HEK293 (cell line): Measurements from ENCODE around the gene DDN.

ENCODE experiments used
- CTCF ChIA-PET: fragments of 350-600 bp; formaldehyde crosslinking; extraction: SDS; loops from one replicate; lab custom pipeline; 2021; ENCODE audit warnings: antibody characterized with exemption; lab: Yijun Ruan, JAX
- POLR2A ChIA-PET: fragments of 300-600 bp; formaldehyde crosslinking; extraction: SDS; loops from one replicate; lab custom pipeline; 2020; ENCODE audit warnings: antibody characterized with exemption, inconsistent platforms; lab: Yijun Ruan, JAX
- H3K27ac ChIP-seq: fragments of 200-500 bp; sonication (Bioruptor generic); 2 replicates; pipeline ENCODE4 v1.5.1; 2014; ENCODE audit warnings: low read depth, low read length, control low read depth, inconsistent platforms; ENCODE audit errors: extremely low read depth
- H3K36me3 ChIP-seq, 2 experiments: fragments of 200-500 bp in 1 of 2; sonication (Bioruptor generic) in 1 of 2; 1 replicate in 1 of 2; 2 replicates in 1 of 2; pipeline ENCODE4 v1.5.1; 2014 to 2017; ENCODE audit warnings: inconsistent platforms in 2 of 2, low read length in 2 of 2; ENCODE audit not compliant: control insufficient read depth in 2 of 2, insufficient read depth in 1 of 2
- H3K4me1 ChIP-seq: fragments of 200-500 bp; sonication (Bioruptor generic); 2 replicates; pipeline ENCODE4 v1.5.1; 2014; ENCODE audit warnings: mild to moderate bottlenecking, low read length, inconsistent platforms; ENCODE audit not compliant: control insufficient read depth, insufficient read depth
- H3K4me3 ChIP-seq: 2 replicates; pipeline ENCODE4 v1.5.1; 2011; ENCODE audit warnings: low read depth, mild to moderate bottlenecking, control low read depth, low read length, moderate library complexity
- H3K9me3 ChIP-seq: fragments of 200-500 bp; sonication (Bioruptor generic); 2 replicates; pipeline ENCODE4 v1.5.1; 2014; ENCODE audit warnings: low read depth, low read length, inconsistent platforms; ENCODE audit not compliant: control insufficient read depth, insufficient read depth
- CTCF ChIP-seq: fragments of 450-650 bp; formaldehyde crosslinking; IDR thresholded peaks from 2 replicates; pipeline ENCODE4 v1.5.1; 2016; ENCODE audit warnings: missing biosample characterization, missing genetic modification characterization
- HIC1 ChIP-seq: fragments of 450-650 bp; formaldehyde crosslinking; IDR thresholded peaks from 2 replicates; pipeline ENCODE4 v1.5.1; 2016; ENCODE audit warnings: missing biosample characterization, missing genetic modification characterization
- IKZF3 ChIP-seq: fragments of 450-650 bp; IDR thresholded peaks from 2 replicates; pipeline ENCODE4 v1.5.0; 2018; ENCODE audit warnings: missing biosample characterization, mild to moderate bottlenecking, missing genetic modification characterization, moderate library complexity
- PATZ1 ChIP-seq: fragments of 450-650 bp; formaldehyde crosslinking; IDR thresholded peaks from 2 replicates; pipeline ENCODE4 v1.5.1; 2016; ENCODE audit warnings: missing biosample characterization, missing genetic modification characterization
- PRDM1 ChIP-seq: fragments of 450-650 bp; formaldehyde crosslinking; IDR thresholded peaks from 2 replicates; pipeline ENCODE4; 2016; ENCODE audit warnings: missing biosample characterization, missing genetic modification characterization
- TRIM28 ChIP-seq: IDR thresholded peaks from 2 replicates; pipeline ENCODE4 v1.6.1; 2011; ENCODE audit warnings: low read length, control low read depth, borderline replicate concordance
- ZBTB20 ChIP-seq: fragments of 450-650 bp; formaldehyde crosslinking; IDR thresholded peaks from 2 replicates; pipeline ENCODE4 v1.5.1; 2016; ENCODE audit warnings: missing biosample characterization, missing genetic modification characterization
- ZNF16 ChIP-seq: fragments of 450-650 bp; formaldehyde crosslinking; IDR thresholded peaks from 2 replicates; pipeline ENCODE4 v1.5.1; 2016; ENCODE audit warnings: low read depth, missing biosample characterization, missing genetic modification characterization
- ZNF184 ChIP-seq: fragments of 450-650 bp; IDR thresholded peaks from 2 replicates; pipeline ENCODE4 v1.5.1; 2018; ENCODE audit warnings: missing biosample characterization, mild to moderate bottlenecking, missing genetic modification characterization
- ZNF366 ChIP-seq: fragments of 450-650 bp; formaldehyde crosslinking; conservative IDR thresholded peaks from 2 replicates; pipeline ENCODE4 v1.5.1; 2016; ENCODE audit warnings: missing biosample characterization, missing genetic modification characterization
- ZNF394 ChIP-seq: fragments of 450-650 bp; formaldehyde crosslinking; IDR thresholded peaks from 2 replicates; pipeline ENCODE4 v1.5.1; 2016; ENCODE audit warnings: missing biosample characterization, missing genetic modification characterization, mild to moderate bottlenecking, moderate library complexity, borderline replicate concordance
- ZNF398 ChIP-seq: fragments of 450-650 bp; formaldehyde crosslinking; IDR thresholded peaks from 2 replicates; pipeline ENCODE4 v1.5.1; 2017; ENCODE audit warnings: missing biosample characterization, missing genetic modification characterization
- ZNF423 ChIP-seq: fragments of 450-650 bp; formaldehyde crosslinking; IDR thresholded peaks from 2 replicates; pipeline ENCODE4 v1.5.1; 2016; ENCODE audit warnings: missing biosample characterization, missing genetic modification characterization
- ZNF488 ChIP-seq: fragments of 450-650 bp; formaldehyde crosslinking; IDR thresholded peaks from 2 replicates; pipeline ENCODE4 v1.5.1; 2016; ENCODE audit warnings: missing biosample characterization, missing genetic modification characterization
- ZXDB ChIP-seq: fragments of 450-650 bp; formaldehyde crosslinking; IDR thresholded peaks from 2 replicates; pipeline ENCODE4 v1.5.1; 2016; ENCODE audit warnings: missing biosample characterization, missing genetic modification characterization

Gene DDN

GRCh38 chr12:49021292-49021915 is 22.2 kb upstream of the DDN start:
- Histone ChIP-seq H3K4me1 (no peaks in the 10 kb centered on the region; the same call in 1 of the 2 replicates), H3K27ac (no peak overlapping the region), H3K4me3 (no peak overlapping the region), H3K36me3 (peaks cover 8 to 56% of the 10 kb centered on the region in 2 experiments)
- ChIA-PET POLR2A (interaction anchor here (0.6 to 1.0 kb wide), 2 partner anchors 9 to 120 kb away, joined by 3 read pairs; no protein-coding TSS in a partner anchor), CTCF (interaction anchor here (0.6 to 2.6 kb wide), 3 partner anchors 22 to 83 kb away, joined by 3 to 11 read pairs (median 4); no protein-coding TSS in a partner anchor)
- TF ChIP-seq ZXDB (tag by site-specific recombination) (no peak), ZNF488 (no peak), TRIM28 (no peak), ZNF16 (tag by site-specific recombination) (no peak), ZNF394 (no peak), ZNF423 (tag by site-specific recombination) (no peak), ZNF366 (tag by site-specific recombination) (no peak), CTCF (tag by site-specific recombination) (no peak), ZNF184 (no peak)
- TF ChIP-seq, all 188 proteins: peak for 0
- H3K9me3 ChIP-seq, result no peaks in the 10 kb centered on the region

GRCh38 chr12:49020441-49020840 is 21.3 kb upstream of the DDN start:
- POLR2A ChIA-PET, result interaction anchor here (0.6 to 1.2 kb wide), 6 partner anchors 10 to 1065 kb away, joined by 3 to 6 read pairs (median 3); no protein-coding TSS in a partner anchor
- CTCF ChIA-PET, result interaction anchor here (0.7 to 2.6 kb wide), 9 partner anchors 8 to 277 kb away, joined by 3 to 14 read pairs (median 5); no protein-coding TSS in a partner anchor
- H3K9me3 ChIP-seq, result no peaks in the 10 kb centered on the region

GRCh38 chr12:49019443-49020324 is 20.5 kb upstream of the DDN start:
- ChIA-PET CTCF (interaction anchor here (0.6 to 2.6 kb wide), 14 partner anchors 9 to 277 kb away, joined by 3 to 14 read pairs (median 4); no protein-coding TSS in a partner anchor), POLR2A (interaction anchor here (0.6 to 1.2 kb wide), 8 partner anchors 17 to 1066 kb away, joined by 3 to 6 read pairs (median 4); partner anchors contain the start of gene LMBR1L)
- Histone ChIP-seq H3K9me3 (no peaks in the 10 kb centered on the region), H3K27ac (peak overlapping the region; percentile 55), H3K4me1 (no peaks in the 10 kb centered on the region; the same call in 1 of the 2 replicates), H3K4me3 (no peak overlapping the region), H3K36me3 (peaks cover 8 to 39% of the 10 kb centered on the region in 2 experiments; a peak in 2 of 3 replicates)
- TF ChIP-seq ZNF398 (tag by site-specific recombination), result 0 out of 2 replicates have a peak, but pooled peaks have one; percentile 19
- TF ChIP-seq PATZ1 (tag by site-specific recombination), result peak; percentile 75; the same call in 1 of the 2 replicates
- no peak for TF ChIP-seq ZNF366 (tag by site-specific recombination)
- TF ChIP-seq HIC1, result 0 out of 2 replicates have a peak, but pooled peaks have one; percentile 24
- 0 out of 2 replicates have a peak, but pooled peaks have one; percentile 12 for TF ChIP-seq CTCF (tag by site-specific recombination)
- peak; percentile 13; the same call in 1 of the 2 replicates for TF ChIP-seq ZBTB20 (tag by site-specific recombination)

More at GRCh38 chr12:49020441-49020840, 21.3 kb upstream of the DDN start:
- TF ChIP-seq IKZF3 (tag by site-specific recombination), result 0 out of 2 replicates have a peak, but pooled peaks have one; percentile 19
- TF ChIP-seq PRDM1 (tag by site-specific recombination), result no peak
- Histone ChIP-seq H3K27ac (no peak overlapping the region), H3K4me1 (no peaks in the 10 kb centered on the region; the same call in 1 of the 2 replicates), H3K4me3 (no peak overlapping the region), H3K36me3 (peaks cover 8 to 46% of the 10 kb centered on the region in 2 experiments; a peak in 2 of 3 replicates)
